ENCODE results near the gene SMC5. TPM values are rescaled to one million over a fixed set of nuclear protein-coding genes. Genes with fewer than 3 reads are reported as not detected.

Gene SMC5
- total and polyA plus RNA-seq, 5 experiments from 2014 or later = 15.2 to 48.3 (median 17.2) TPM

- peak overlapping the region in 2 of 10 donors; percentile 34 to 43 for H3K27ac Mint-ChIP-seq
- H3K36me3 Mint-ChIP-seq = peaks cover 12 to 92% (median 47%) of the 10 kb centered on the region in 3 donors
- H3K27me3 Mint-ChIP-seq = no peaks in the 10 kb centered on the region
- no peak overlapping the region for H3K4me3 Mint-ChIP-seq
- ATAC-seq = no peak
- peaks cover 6 to 16% (median 8%) of the 10 kb centered on the region in 4 donors for H3K4me1 Mint-ChIP-seq
- POLR2A ChIA-PET = no interaction called here
- no peak for DNase-seq
- no peaks in the 10 kb centered on the region for H3K9me3 Mint-ChIP-seq
Measured at GRCh38 chr9:70283848-70284247, 25.1 kb downstream of the SMC5 start.

- no peak for DNase-seq
- H3K9me3 Mint-ChIP-seq = peaks cover 0 to 2% (median 0%) of the 10 kb centered on the region in 9 donors
- peak overlapping the region in 1 of 10 donors; percentile 15 for H3K27ac Mint-ChIP-seq
- POLR2A ChIA-PET = no interaction called here
- peaks cover 16 to 97% (median 56%) of the 10 kb centered on the region in 3 donors for H3K36me3 Mint-ChIP-seq
- no peak overlapping the region for H3K4me3 Mint-ChIP-seq
- H3K27me3 Mint-ChIP-seq = no peaks in the 10 kb centered on the region
- ATAC-seq = no peak
- peaks cover 6 to 12% (median 8%) of the 10 kb centered on the region in 4 donors for H3K4me1 Mint-ChIP-seq
Measured at GRCh38 chr9:70285246-70285645, 26.5 kb downstream of the SMC5 start.

- peaks cover 24 to 95% (median 57%) of the 10 kb centered on the region in 3 donors for H3K36me3 Mint-ChIP-seq
- peaks cover 6 to 10% (median 8%) of the 10 kb centered on the region in 4 donors for H3K4me1 Mint-ChIP-seq
- no peak for DNase-seq
- H3K4me3 Mint-ChIP-seq = no peak overlapping the region
- H3K27me3 Mint-ChIP-seq = no peaks in the 10 kb centered on the region
- H3K27ac Mint-ChIP-seq = peak overlapping the region in 1 of 10 donors; percentile 34
- POLR2A ChIA-PET = no interaction called here
- peaks cover 0 to 7% (median 0%) of the 10 kb centered on the region in 9 donors for H3K9me3 Mint-ChIP-seq
- ATAC-seq = no peak
Measured at GRCh38 chr9:70285981-70286598, 27.3 kb downstream of the SMC5 start.

GRCh38 chr9:70290626-70291025, 31.8 kb downstream of the SMC5 start:
- Mint-ChIP-seq H3K27me3 (no peaks in the 10 kb centered on the region), H3K27ac (peak overlapping the region in 1 of 10 donors; percentile 24), H3K4me3 (no peak overlapping the region), H3K36me3 (peaks cover 33 to 94% (median 70%) of the 10 kb centered on the region in 3 donors), H3K4me1 (peaks cover 4 to 24% (median 10%) of the 10 kb centered on the region in 4 donors), H3K9me3 (peaks cover 0 to 19% (median 4%) of the 10 kb centered on the region in 9 donors)
- no peak for DNase-seq
- POLR2A ChIA-PET = no interaction called here
- no peak for ATAC-seq

GRCh38 chr9:70291446-70291845, 32.7 kb downstream of the SMC5 start:
- H3K27me3 Mint-ChIP-seq = no peaks in the 10 kb centered on the region
- POLR2A ChIA-PET = no interaction called here

GRCh38 chr9:70292253-70292652, 33.5 kb downstream of the SMC5 start:
- no peak overlapping the region for H3K4me3 Mint-ChIP-seq
- POLR2A ChIA-PET = no interaction called here

More at GRCh38 chr9:70291446-70291845, 32.7 kb downstream of the SMC5 start:
- H3K36me3 Mint-ChIP-seq = peaks cover 33 to 92% (median 66%) of the 10 kb centered on the region in 3 donors
- no peak overlapping the region for H3K27ac Mint-ChIP-seq
- ATAC-seq (no peak), DNase-seq (no peak)
- peaks cover 4 to 24% (median 10%) of the 10 kb centered on the region in 4 donors for H3K4me1 Mint-ChIP-seq
- H3K9me3 Mint-ChIP-seq = peaks cover 0 to 19% (median 4%) of the 10 kb centered on the region in 9 donors
- H3K4me3 Mint-ChIP-seq = no peak overlapping the region

GRCh38 chr9:70293214-70293613, 34.4 kb downstream of the SMC5 start:
- DNase-seq (no peak), ATAC-seq (no peak)
- H3K4me3 Mint-ChIP-seq = no peak overlapping the region
- POLR2A ChIA-PET = no interaction called here
- H3K27ac Mint-ChIP-seq = peak overlapping the region in 1 of 10 donors; percentile 25
- peaks cover 4 to 15% (median 8%) of the 10 kb centered on the region in 4 donors for H3K4me1 Mint-ChIP-seq
- H3K9me3 Mint-ChIP-seq = peaks cover 0 to 19% (median 4%) of the 10 kb centered on the region in 9 donors
- H3K27me3 Mint-ChIP-seq = no peaks in the 10 kb centered on the region
- H3K36me3 Mint-ChIP-seq = peaks cover 33 to 85% (median 55%) of the 10 kb centered on the region in 3 donors

More at GRCh38 chr9:70292253-70292652, 33.5 kb downstream of the SMC5 start:
- DNase-seq (no peak), ATAC-seq (no peak)
- H3K27me3 Mint-ChIP-seq = no peaks in the 10 kb centered on the region
- H3K4me1 Mint-ChIP-seq = peaks cover 4 to 22% (median 9%) of the 10 kb centered on the region in 4 donors
- H3K27ac Mint-ChIP-seq = no peak overlapping the region
- peaks cover 33 to 88% (median 61%) of the 10 kb centered on the region in 3 donors for H3K36me3 Mint-ChIP-seq
- H3K9me3 Mint-ChIP-seq = peaks cover 0 to 19% (median 4%) of the 10 kb centered on the region in 9 donors

- H3K4me1 Mint-ChIP-seq = peaks cover 7 to 15% (median 8%) of the 10 kb centered on the region in 4 donors
- no peak overlapping the region for H3K4me3 Mint-ChIP-seq
- no peak for DNase-seq
- peaks cover 36 to 85% (median 58%) of the 10 kb centered on the region in 3 donors for H3K36me3 Mint-ChIP-seq
- no peak overlapping the region for H3K27ac Mint-ChIP-seq
- H3K27me3 Mint-ChIP-seq = no peaks in the 10 kb centered on the region
- H3K9me3 Mint-ChIP-seq = peaks cover 0 to 4% (median 3%) of the 10 kb centered on the region in 9 donors
- no peak for ATAC-seq
- POLR2A ChIA-PET = no interaction called here
Measured at GRCh38 chr9:70297141-70297540, 38.4 kb downstream of the SMC5 start.

- Mint-ChIP-seq H3K27ac (no peak overlapping the region), H3K27me3 (no peaks in the 10 kb centered on the region), H3K36me3 (peaks cover 32 to 81% (median 54%) of the 10 kb centered on the region in 3 donors), H3K4me3 (no peak overlapping the region), H3K9me3 (peaks cover 0 to 4% (median 0%) of the 10 kb centered on the region in 9 donors), H3K4me1 (peaks cover 7 to 15% (median 8%) of the 10 kb centered on the region in 4 donors)
- ATAC-seq (no peak), DNase-seq (no peak)
- POLR2A ChIA-PET = no interaction called here
Measured at GRCh38 chr9:70298245-70298771, 39.5 kb downstream of the SMC5 start.

- Mint-ChIP-seq H3K4me1 (peaks cover 0 to 3% (median under 1%) of the 10 kb centered on the region in 4 donors), H3K27ac (no peak overlapping the region), H3K4me3 (no peak overlapping the region), H3K9me3 (peaks cover 0 to 4% (median 0%) of the 10 kb centered on the region in 9 donors), H3K36me3 (peaks cover 29 to 86% (median 67%) of the 10 kb centered on the region in 3 donors), H3K27me3 (no peaks in the 10 kb centered on the region)
- ATAC-seq = no peak
- POLR2A ChIA-PET = no interaction called here
- DNase-seq = no peak
Measured at GRCh38 chr9:70303268-70303667, 44.5 kb downstream of the SMC5 start.

- DNase-seq (no peak), ATAC-seq (no peak)
- Mint-ChIP-seq H3K36me3 (peaks cover 27 to 85% (median 65%) of the 10 kb centered on the region in 3 donors), H3K9me3 (peaks cover 0 to 4% (median 0%) of the 10 kb centered on the region in 9 donors), H3K4me3 (no peak overlapping the region), H3K27me3 (no peaks in the 10 kb centered on the region), H3K4me1 (peaks cover 0 to 3% (median under 1%) of the 10 kb centered on the region in 4 donors), H3K27ac (no peak overlapping the region)
- POLR2A ChIA-PET = no interaction called here
Measured at GRCh38 chr9:70304810-70305209, 46.0 kb downstream of the SMC5 start.

- peaks cover 0 to 74% (median 28%) of the 10 kb centered on the region in 3 donors for H3K36me3 Mint-ChIP-seq
- DNase-seq (no peak), ATAC-seq (no peak)
- no peak overlapping the region for H3K27ac Mint-ChIP-seq
- H3K4me3 Mint-ChIP-seq = no peak overlapping the region
- POLR2A ChIA-PET = no interaction called here
- peaks cover 6 to 9% (median 7%) of the 10 kb centered on the region in 4 donors for H3K4me1 Mint-ChIP-seq
- H3K27me3 Mint-ChIP-seq = no peaks in the 10 kb centered on the region
- no peaks in the 10 kb centered on the region for H3K9me3 Mint-ChIP-seq
Measured at GRCh38 chr9:70315389-70315788, 56.6 kb downstream of the SMC5 start.

GRCh38 chr9:70318002-70318401, 59.2 kb downstream of the SMC5 start:
- ATAC-seq = no peak
- H3K27me3 Mint-ChIP-seq = no peaks in the 10 kb centered on the region
- H3K4me1 Mint-ChIP-seq = peaks cover 0 to 2% (median 0%) of the 10 kb centered on the region in 4 donors
- POLR2A ChIA-PET = no interaction called here
- H3K9me3 Mint-ChIP-seq = no peaks in the 10 kb centered on the region
- no peak for DNase-seq
- H3K36me3 Mint-ChIP-seq = peaks cover 3 to 70% (median 30%) of the 10 kb centered on the region in 3 donors
- H3K4me3 Mint-ChIP-seq = no peak overlapping the region
- H3K27ac Mint-ChIP-seq = no peak overlapping the region
